HG03565 (cell line): ENCODE measurements around the gene HK1.

Experiments
- ATAC-seq: cut with Tn5 transposase; IDR thresholded peaks from one replicate; pipeline ENCODE4 v1.9.1; 2021; ENCODE audit warnings: mild to moderate bottlenecking, moderate library complexity; ENCODE audit not compliant: unreplicated experiment

The HK1 gene

DNA sequence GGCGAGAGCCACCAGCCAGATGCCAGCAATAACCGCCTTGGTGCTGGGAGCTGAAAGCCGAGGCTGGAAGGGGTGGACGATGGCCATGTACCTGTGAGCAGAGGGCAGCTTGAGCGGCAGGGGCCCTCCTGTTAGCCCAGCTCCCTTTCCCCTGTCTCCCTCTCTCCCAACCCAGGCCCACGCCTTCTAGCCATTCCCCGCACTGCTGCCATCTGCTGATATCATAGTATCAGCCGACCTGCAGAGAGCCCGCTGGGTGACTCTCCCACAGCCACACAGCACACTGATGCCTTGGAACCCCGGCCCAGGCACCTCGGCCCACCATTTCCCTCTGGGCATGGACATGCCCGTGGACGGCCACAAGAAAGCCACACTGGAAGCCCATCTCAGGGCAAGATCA, 136.8 kb downstream of the HK1 start:
- no peak for ATAC-seq

DNA sequence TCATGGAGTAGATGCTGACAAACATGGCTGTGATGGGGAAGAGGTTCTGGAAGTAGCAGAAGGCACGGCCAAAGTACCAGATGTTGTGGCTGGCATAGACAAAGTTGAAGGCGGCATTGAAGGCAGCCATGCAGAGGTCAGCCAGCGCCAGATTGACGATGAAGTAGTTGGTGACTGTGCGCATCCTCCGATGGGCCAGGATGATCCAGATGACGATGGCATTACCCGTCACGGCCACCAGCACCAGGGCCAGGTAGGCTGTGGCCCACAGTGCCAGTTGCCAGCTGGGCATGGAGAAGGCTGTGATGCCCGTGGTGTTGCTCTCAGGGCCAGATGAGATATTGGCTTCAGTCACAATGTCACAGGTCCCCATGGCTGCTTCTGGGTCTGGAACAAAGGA, 137.7 kb downstream of the HK1 start:
- ATAC-seq: no peak

DNA sequence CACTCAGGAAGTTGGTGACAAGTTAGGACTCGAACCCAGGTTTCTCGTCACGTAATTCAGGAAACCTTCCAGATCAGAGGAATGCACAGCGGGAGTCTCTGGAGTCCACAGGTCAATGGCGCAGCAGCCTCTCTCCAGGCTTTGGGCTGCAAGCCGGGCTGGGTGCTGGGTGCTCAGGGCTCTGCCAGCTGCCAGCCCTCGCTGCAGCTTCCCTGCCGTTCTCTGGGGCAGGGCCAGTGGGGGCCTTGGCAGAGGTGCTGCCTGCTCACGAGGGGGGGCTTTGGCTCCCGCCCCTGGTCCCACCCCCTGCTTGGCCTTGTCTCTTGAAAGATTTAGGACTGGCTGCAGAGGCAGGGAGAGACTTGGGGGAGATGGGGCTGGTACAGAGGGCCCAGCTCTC, 138.4 kb downstream of the HK1 start, which contains the start of gene TACR2:
TSS of gene TACR2 (minus strand) at position 224 of the 400 bp plus-strand sequence. CDS start 595 bp downstream, outside the sequence.
- ATAC-seq: no peak

DNA sequence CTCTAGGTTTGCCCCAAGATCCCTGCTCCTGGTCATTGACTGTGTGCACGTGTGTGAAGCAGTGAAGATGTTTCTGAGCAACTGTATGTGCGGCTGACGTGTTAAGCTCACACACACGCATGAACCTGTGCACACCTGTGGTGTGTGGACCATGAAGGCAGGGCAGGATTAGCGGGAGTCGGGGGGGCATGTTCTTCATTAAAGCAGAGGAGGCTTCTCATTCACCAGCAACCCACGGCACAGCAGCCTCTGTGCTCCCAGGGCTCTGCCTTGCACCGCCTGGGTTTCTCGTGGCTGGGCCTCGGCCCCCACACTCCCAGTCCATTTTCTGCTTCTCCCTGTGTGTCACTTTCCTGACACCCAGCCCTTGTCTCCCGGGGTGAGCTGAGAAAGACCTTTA, 139.2 kb downstream of the HK1 start:
- ATAC-seq: no peak

DNA sequence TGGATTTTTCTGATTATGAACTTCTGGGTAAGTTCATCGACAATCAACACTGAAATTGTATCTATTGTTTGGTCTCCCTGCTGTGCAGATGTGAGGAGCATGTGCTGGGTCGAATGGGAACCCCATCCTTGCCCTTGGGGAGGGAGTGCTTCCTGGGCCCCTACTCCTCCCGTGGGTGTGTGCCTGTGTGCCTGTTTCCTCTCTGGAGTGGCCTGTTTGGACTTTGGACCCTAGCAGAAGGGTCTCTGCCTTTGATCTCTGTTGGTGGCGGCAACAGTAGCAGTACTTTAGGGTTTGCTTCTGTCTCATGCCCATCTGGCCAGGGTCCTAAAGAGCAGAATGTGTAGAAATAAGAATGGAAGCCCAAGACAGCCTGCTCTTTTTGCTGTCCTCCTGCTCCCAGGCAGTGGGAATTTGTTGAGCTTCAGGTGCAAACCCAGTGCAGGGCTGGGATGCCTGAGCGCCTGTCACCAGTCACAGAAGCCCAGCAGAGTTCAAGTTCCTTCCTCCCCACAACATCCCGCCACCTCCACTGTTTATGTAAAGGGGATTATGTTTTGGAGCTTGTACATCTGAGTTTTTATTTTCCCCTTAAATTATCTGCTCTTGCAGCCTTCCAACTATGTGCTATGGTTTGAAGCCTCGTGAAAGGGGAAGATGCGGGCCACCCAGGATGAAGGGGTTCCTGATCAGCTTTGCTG, 139.9 kb downstream of the HK1 start:
- ATAC-seq: no peak

DNA sequence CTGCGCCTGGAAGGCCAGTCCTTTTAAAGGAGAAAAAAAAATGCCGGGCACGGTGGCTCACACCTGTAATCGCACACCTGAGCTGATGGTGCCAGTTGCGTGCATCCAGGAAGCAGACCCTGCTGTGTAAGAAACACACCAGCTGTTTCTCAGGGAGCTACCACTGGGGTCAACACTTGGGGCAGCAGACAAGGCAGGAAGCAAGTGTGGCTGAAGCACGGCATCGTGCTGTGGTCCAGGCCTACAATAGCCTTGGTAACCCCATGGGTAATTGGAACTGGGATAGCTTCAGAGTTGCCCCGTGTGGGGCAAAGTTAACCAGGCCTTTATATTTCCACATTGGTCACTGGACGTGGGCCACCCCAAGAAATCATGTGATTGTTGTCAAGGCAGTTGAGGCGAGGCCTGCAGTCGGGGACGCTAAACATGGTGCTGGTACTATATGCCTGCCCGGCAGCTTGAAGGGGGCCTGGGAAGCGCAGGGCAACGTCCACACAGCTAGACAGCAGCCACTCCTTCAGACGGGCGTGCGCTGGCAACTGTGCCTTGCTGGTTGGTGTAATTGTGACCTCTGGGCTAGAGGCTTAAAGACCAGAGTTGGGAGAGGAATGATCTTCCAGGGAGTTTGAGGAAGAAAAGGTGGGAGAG, 140.9 kb downstream of the HK1 start:
- ATAC-seq: no peak

DNA sequence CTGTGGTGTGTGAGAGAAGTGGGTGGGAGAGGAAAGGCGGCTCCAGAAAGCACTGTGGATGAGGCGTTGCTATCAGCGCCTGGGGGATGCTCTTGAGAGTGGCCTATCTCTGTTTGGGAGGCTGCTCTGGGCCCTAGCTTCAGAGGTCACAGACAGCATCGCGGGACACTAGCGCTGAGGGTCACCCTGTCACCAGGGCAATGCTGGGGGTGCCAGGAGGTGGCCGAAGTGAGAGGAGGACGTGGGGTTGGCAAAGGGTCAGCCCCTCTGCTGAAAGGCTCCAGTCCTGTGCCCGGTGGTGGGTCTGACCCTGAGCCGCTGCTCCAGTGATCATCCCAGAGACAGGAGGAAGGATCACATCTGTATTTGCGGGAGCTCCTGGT, 141.4 kb downstream of the HK1 start:
- ATAC-seq: no peak

DNA sequence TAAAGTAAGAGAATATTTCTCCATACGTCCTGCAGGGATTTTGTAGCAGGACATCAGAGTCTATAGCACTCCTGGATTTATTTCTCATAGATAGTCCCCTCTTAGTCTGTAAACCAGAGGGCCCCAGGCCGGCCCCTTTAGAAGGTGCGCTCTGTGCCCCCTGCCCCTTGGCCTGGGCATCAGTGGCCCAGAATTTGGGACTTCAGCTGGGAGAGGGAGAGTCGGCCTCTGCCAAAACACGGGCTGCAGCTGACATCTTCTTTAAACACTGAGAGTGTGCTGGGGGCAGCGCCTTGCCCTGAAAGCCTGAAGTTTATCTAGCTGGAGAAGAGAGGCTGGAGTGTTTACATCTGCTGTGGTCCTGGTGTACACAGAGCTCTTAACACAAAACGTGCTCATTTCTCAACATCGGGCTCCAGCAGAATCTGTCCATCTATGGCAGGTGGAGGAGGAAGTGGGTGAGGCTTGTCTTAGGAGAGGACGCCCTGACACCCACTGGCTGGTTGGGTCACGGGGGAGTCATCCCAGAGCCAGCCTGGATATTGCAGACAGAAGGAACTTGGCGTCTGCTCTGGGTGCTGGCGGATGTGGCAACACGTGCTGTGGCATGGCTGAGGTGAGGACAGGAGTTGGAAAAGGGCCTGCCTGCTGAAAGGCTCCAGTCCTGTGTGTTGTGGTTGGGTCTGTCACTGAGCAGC, 143.5 kb downstream of the HK1 start:
- ATAC-seq: no peak

DNA sequence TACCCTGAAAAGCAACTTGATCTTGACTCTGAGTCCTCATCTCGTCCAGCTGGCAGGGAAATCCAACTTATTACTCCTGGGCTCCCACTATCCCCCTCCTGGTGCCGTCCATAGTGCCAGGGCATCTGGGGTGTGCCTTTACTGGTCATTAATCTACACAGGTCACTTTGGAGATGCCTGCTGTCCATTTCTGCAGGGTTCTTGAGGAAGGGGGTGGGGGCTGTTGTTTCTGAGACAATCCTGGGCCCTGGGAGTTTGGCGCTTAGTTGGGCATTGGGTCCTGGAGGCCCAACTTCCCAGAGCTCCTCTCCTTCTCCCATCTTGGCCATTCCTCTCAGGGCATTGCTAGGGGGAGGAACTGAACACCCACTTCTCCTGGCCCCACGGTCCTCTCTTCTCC, 144.4 kb downstream of the HK1 start:
- no peak for ATAC-seq

DNA sequence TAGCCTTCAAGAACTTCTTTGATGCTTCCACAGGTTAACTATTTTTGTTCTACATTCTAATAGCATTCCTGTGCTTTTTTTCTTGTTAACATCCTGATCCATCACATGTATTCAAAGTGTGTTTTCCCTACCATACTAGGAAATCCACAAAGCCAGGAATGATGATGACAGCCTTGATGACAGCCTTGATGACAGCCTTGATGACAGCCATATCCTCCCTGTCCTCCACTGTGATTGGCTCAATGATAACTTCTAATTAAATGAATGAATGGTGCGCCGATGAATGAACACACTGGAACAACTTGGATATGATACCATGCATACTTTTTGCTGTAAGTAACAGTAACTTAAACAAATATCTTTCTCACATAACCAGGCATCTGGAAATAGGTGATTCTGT, 146.7 kb downstream of the HK1 start:
- no peak for ATAC-seq

DNA sequence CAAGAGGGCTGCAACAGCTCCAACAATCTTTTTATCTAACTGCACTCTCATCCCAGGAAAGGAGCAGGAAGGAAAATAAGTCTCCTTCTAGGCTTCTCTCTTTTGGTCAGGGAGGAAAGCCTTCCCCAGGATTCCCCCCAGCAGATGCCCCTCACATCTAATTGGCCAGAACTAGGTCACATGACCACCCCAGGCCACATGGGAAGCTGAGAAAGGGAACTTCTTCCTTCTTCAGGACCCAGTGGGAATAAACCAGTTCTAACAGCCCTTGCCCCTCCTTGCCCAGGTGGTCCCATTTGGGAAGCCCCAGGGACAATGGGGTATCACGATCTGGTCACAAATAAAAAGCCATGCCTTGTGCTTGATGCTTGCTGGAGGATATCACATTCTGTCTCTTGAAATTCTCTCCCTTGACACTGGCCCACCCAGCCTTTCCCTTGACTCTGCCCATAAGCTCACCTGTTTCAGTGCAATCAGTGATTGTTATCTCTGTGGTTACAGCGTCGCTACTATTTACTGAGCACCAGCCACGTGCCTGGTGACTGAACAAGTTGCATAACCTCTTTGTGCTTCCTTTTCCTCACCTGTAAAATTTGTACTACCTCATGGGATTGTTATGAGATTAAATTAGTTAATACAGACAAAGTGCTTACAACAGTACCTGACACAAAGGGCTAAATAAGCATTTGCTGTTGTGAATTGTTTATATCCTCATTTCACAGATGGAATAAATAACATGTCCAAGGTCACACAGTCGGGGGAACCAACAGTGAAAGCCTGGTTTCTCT, 147.4 kb downstream of the HK1 start:
- ATAC-seq: no peak

DNA sequence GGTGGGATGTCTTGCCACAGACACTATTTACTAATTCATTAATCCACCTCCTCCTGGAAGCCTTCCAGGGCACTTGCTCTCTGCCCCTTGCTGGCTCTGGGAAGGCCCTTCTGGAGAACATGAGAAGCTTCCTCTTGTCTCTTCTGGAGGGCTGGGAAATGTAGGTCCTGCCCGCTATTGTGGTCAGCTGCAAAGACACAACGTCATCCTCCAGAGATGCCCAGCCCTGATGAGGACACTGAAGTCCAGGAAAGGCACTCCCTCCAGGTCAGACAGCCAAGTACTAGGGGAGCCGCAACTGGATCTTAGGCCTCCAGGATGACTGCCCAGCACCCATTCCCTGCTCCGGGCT, 148.1 kb downstream of the HK1 start:
- no peak for ATAC-seq

DNA sequence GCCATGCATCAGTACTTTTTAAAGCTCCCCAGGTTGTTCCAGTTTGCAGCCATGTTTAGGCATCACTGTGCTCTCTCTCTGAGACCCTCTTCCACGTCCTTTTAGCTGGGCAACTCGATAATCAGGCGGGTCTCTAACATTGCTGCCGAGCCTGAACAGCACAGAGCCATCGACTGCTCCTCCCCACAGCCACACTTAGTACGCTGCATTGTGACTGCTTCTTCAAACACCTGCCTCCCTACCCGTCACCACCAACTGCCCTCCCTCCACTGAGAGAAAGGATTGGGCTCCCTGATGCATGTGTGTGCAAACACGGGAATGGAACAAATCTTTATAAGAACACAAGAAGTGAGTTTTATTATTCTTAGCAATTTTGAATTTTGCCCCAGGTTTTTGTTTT, 149.9 kb downstream of the HK1 start:
- no peak for ATAC-seq

DNA sequence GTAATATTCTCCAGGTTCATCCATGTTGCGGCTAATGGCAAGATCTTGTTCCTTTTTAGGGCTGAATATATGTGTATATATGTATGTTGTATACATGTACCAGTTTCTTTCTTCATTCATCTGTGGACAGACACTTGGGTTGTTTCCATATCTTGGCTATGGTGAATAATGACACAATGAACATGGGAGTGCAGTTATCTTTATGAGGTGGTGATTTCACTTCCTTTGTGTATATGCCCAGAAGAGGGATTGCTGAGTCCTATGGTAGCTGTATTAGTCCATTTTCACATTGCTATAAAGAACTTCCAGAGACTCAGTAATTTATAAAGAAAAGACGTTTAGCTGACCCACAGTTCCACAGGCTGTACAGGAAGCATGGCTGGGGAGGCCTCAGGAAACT, 155.9 kb downstream of the HK1 start:
- no peak for ATAC-seq

DNA sequence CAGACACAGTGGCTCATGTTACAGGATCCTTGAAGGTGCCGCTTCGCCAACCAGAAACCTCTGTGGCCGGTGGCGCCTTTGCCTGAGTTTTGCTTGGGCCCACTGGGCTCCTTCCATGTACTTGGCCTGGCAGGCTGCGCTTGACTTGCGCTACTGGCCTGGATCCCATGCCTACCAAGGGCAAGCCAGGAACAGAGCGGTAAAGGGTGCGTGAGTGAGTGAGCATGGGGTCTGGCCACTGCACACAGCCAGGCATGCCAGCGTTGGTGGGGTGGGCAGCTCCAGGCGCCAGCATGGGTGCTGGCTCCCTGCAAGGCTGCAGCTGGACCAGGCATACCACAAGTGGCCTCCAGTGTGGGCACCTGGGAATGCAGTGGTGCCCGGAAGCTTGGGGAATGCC, 156.6 kb downstream of the HK1 start:
- ATAC-seq: no peak

DNA sequence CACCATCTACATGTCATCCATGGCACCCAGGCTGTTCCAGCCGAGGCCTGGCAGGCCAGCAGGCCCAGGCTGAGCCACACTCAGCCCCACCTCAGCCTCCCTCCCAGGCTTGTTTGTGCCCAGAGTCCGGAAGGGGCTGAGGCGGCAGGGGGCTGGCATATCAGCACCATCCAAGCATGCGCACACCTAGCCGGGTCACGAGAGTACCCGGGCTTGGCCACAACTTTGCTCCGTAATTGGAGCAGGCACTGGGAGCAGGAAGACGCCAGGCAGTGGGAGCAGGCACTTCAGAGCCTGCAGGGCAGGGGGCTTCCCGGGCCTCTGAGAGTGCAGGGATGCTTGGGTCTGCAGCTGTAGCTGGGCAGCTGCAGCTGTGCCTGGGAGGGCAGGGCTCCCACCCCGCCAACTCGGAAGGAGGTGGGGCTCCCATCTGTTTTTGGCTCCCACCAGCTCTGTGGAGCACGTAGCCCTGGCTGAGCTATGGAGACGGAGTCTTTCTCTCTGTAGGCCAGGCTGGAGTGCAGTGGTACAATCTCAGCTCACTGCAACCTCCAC, 157.7 kb downstream of the HK1 start:
- no peak for ATAC-seq

DNA sequence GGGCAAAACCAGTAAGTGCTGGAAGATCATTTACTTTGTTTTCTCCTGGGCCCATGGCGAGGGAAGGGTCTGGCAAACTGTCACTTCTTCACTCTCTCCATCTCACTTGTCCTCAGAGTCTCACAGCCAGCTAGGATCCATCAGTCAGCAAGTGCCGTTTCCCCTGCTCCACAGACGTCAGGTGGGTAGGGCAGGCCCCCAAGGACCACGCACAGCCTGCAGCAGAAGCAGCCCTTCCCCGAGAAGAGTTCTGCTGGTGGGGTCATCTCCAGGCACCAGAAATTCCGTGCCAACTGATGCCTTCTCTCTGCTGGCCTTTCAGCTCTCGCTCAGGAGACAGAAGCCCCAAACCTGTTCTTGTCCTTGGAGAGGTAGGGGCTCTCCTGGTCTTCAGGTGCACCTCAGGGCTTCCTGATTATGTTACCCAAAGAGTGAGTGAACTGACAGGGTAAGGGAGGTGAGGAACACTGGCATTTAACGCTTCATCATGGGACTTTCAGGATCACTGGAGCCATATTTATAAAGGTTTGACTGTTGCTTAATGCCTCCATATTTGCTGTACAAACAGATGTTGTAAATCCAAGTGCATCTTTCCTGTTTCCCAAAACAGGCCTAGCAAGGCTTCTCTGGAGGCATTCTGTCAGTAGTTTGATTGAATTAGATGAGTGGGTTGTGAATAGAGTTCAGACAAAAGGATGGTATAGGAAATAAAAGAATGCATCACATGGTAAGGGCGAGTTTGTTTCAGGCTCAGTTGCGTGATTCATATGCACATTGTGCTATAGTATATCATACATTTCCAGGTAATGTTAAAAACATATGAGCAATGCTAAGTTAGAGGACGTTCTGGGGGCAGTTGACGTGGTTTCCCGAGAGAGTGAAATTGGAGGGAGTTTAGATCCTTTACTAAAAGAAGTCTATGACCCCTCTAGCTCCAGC, 159.3 kb downstream of the HK1 start:
- no peak for ATAC-seq

DNA sequence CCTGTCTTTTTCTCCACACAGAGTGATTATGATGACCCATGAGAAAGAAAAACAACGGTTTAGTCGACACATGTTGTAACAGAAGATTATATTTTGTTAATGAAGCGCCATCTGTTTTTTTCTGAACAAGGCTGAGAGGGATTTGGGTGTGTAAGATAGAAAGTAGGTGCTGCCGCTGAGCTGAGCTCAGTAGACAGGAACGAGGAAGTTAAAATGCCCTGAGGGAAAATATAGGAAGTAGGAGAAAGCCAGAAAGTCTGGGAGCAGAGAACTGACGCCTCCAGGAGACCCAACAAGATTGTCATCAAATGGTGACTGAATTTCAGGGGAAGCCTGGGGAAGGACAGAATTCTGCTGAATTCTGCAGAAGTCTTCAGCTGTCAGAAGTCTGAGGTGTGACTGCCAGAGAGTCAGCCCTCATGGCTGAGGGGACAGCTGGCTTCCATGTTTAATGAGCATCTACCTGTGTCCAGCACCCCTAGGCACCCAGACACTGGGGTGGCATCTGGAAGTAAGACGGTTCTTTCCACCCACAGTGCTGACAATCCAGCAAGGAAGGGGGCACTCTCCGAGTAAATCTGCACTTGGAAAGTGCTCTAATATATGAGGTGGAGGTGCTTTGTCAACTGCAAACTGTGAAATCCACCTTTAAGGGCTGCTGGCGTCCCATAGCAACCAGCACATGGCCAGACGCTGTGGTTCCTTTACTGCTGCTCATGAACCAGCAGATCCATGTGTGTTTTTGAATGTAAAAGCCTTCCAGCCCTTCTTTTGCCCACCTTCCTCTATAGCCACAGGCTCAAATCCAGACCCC, 160.4 kb downstream of the HK1 start:
- ATAC-seq: no peak

DNA sequence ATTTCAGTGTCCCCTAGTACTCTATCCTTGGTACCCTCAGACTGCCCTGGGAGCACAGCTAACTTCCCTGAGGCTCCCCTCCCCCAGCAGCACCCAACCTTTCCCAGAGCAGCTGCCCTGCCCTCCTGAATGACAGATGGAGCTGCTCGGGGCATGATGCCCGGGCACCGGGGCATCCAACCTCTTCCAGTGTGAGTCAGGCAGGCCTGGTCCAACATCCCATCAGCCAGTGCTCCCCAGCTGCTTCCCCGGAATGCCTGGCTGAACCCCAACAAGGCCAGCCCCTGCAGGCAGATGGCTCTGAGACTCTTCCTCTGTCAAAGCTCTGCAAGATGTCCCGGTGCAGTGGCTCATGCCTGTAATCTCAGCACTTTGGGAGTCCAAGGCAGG, 161.0 kb downstream of the HK1 start:
- no peak for ATAC-seq
